T-cell (primary cell): ENCODE results near the gene COL18A1. TPM values are rescaled to one million over a fixed set of nuclear protein-coding genes. Genes with fewer than 3 reads are reported as not detected.

Experiments used
- ATAC-seq, 4 experiments: fragments of 200-7000 bp in 3 of 4; fragments of 150-1000 bp in 1 of 4; cut with Tn5 transposase; replicated peaks in 1 of 4; 1 replicate in 3 of 4; 2 replicates in 1 of 4; pipeline ENCODE4 v1.10.0; 2021; ENCODE audit warnings: moderate library complexity in 3 of 4, mild to moderate bottlenecking in 2 of 4, moderate number of reproducible peaks in 1 of 4
- CTCF ChIA-PET, 2 donors: fragments of 300-600 bp; sonication (Branson Sonifier 250); formaldehyde crosslinking; loops; one replicate each; lab custom pipeline; 2022; ENCODE audit warnings: antibody characterized with exemption in 2 of 2; lab: Charles Lee
- POLR2A ChIA-PET, 2 donors: fragments of 300-600 bp; sonication (Branson Sonifier 250); formaldehyde crosslinking; loops; one replicate each; lab custom pipeline; 2022; ENCODE audit warnings: antibody characterized with exemption in 2 of 2; lab: Charles Lee
- DNase-seq, 35 experiments: peaks; one replicate each; pipeline versions ENCODE4 v3.0.0 to v3.0.0-alpha.2; 2013 to 2023
- H3K27ac ChIP-seq: one replicate; pipeline ENCODE4 v1.5.1; 2013; ENCODE audit warnings: low read length
- H3K27me3 ChIP-seq, 2 experiments: replicated peaks in 1 of 2; 1 replicate in 1 of 2; 2 replicates in 1 of 2; pipeline versions ENCODE4 v1.6.1 to v1.7.0; 2013; ENCODE audit warnings: low read length in 1 of 2, mixed read lengths in 1 of 2; ENCODE audit not compliant: control insufficient read depth in 2 of 2, insufficient read depth in 2 of 2; ENCODE audit errors: extremely low read depth in 1 of 2
- H3K36me3 ChIP-seq, 2 donors: 1 replicate in 1 of 2; 2 replicates in 1 of 2; pipeline versions ENCODE4 v1.6.1 to v1.7.0; 2013; ENCODE audit warnings: low read length in 1 of 2; ENCODE audit not compliant: control insufficient read depth in 2 of 2, insufficient read depth in 1 of 2; ENCODE audit errors: extremely low read depth in 1 of 2
- H3K4me1 ChIP-seq, 2 experiments: 1 replicate in 1 of 2; 2 replicates in 1 of 2; pipeline versions ENCODE4 v1.6.1 to v1.7.0; 2013; ENCODE audit warnings: low read length in 2 of 2, mixed read lengths in 1 of 2; ENCODE audit not compliant: insufficient read depth in 2 of 2, control insufficient read depth in 1 of 2; ENCODE audit errors: extremely low read depth in 1 of 2
- H3K4me3 ChIP-seq, 2 donors: 1 replicate in 1 of 2; 2 replicates in 1 of 2; pipeline versions ENCODE4 v1.5.1 to v1.7.0; 2013; ENCODE audit warnings: mild to moderate bottlenecking in 2 of 2, low read length in 1 of 2, moderate library complexity in 1 of 2; ENCODE audit not compliant: control insufficient read depth in 1 of 2; ENCODE audit errors: extremely low read depth in 1 of 2
- H3K9me3 ChIP-seq: 2 replicates; pipeline ENCODE4 v1.7.0; 2013
- H3K27ac Mint-ChIP-seq, 2 donors: one replicate each; pipeline ENCODE4 v1.8.0; 2020 to 2021; ENCODE audit warnings: mild to moderate bottlenecking in 2 of 2, mixed read lengths in 2 of 2
- H3K27me3 Mint-ChIP-seq, 2 donors: one replicate each; pipeline ENCODE4 v1.8.0; 2021 to 2022; ENCODE audit warnings: mixed read lengths in 2 of 2
- H3K36me3 Mint-ChIP-seq: one replicate; pipeline ENCODE4 v1.8.0; 2021; ENCODE audit warnings: mixed read lengths
- H3K4me1 Mint-ChIP-seq, 3 donors: one replicate each; pipeline ENCODE4 v1.8.0; 2020 to 2022; ENCODE audit warnings: mixed read lengths in 3 of 3, mild to moderate bottlenecking in 1 of 3
- H3K4me3 Mint-ChIP-seq, 3 donors: one replicate each; pipeline ENCODE4 v1.8.0; 2020 to 2022; ENCODE audit warnings: mild to moderate bottlenecking in 3 of 3, mixed read lengths in 3 of 3, moderate library complexity in 3 of 3
- H3K9me3 Mint-ChIP-seq, 3 donors: one replicate each; pipeline ENCODE4 v1.8.0; 2020 to 2022; ENCODE audit warnings: mixed read lengths in 3 of 3
- WGBS: methylation state at CpG from one replicate; pipeline ENCODE4 v1.1.5; 2013; ENCODE audit warnings: missing lambda C conversion rate; ENCODE audit not compliant: insufficient coverage; 5-methylcytosine and 5-hydroxymethylcytosine counted together
- total RNA-seq, 35 experiments: library from RNA in 6 of 35; stranded (reverse) in 6 of 35; fragments of 120-200 nt in 1 of 35; gene quantifications; one replicate each; pipeline versions ENCODE4 v1.2.1 to v1.2.4 and lab custom pipeline; 2013 to 2026

Gene COL18A1
- total RNA-seq, 5 donors from 2014 or later (not counting 1 experiment from before 2014, with no cell fraction given) = 7.2 to 53.8 (median 10.5) TPM

DNA sequence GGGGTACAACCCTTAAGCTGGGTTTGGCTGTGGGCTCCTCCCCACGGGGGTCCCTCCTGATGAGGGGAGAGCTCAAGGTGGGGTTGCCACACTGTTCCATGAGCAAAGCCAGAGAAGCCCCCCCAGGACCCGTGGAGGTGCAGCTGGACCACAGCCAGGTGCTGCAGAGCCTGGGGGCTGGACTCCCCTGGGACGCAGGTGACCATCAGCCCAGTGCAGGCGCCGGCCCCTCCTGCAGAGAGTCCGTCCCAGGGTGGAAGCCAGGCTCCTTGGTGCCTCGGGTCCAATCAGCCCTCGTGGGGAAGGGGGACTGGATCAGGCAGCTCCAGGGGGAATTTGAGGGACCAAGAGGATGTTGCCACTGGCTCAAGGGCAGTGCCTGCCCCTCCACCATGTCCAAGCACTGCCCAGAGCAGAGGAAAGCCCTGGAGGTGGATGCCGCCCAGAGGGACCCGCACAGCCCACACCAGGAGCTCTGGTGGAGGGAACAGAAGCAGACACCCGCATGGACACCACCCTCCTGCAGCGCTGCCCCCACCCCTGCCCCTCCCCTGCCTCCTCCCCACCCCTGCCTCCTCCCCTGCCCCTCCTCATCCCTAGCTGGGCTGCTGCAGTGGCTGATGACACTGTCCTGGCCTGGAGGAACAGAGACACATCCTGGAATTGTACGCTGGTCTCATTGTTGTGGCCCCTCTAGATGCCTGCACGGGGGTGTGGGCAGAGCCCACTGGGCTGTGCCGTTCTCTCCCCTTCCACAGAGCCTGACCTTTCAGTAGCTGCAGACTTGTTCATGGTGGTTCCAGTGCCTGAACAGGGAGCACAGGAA lies 30.8 kb upstream of the COL18A1 start:
- H3K27me3 ChIP-seq = peaks cover 0 to 43% of the 10 kb centered on the region in 2 experiments
- no peaks in the 10 kb centered on the region for H3K36me3 ChIP-seq
- DNase-seq (no peak), ATAC-seq (no peak)
- no peak overlapping the region for H3K4me3 ChIP-seq
- Mint-ChIP-seq H3K9me3 (no peaks in the 10 kb centered on the region), H3K4me3 (no peak overlapping the region), H3K27ac (no peak overlapping the region), H3K36me3 (no peaks in the 10 kb centered on the region), H3K27me3 (peaks cover 6 to 18% of the 10 kb centered on the region in 2 donors), H3K4me1 (peaks cover 10 to 16% (median 14%) of the 10 kb centered on the region in 3 donors)
- 70% methylated on average over 9 of the region's 15 CpGs for WGBS
- H3K9me3 ChIP-seq = no peaks in the 10 kb centered on the region
- CTCF ChIA-PET = no interaction called here
- H3K4me1 ChIP-seq = peaks cover 0 to 8% of the 10 kb centered on the region in 2 experiments
- POLR2A ChIA-PET = no interaction called here
- H3K27ac ChIP-seq = no peak overlapping the region

DNA sequence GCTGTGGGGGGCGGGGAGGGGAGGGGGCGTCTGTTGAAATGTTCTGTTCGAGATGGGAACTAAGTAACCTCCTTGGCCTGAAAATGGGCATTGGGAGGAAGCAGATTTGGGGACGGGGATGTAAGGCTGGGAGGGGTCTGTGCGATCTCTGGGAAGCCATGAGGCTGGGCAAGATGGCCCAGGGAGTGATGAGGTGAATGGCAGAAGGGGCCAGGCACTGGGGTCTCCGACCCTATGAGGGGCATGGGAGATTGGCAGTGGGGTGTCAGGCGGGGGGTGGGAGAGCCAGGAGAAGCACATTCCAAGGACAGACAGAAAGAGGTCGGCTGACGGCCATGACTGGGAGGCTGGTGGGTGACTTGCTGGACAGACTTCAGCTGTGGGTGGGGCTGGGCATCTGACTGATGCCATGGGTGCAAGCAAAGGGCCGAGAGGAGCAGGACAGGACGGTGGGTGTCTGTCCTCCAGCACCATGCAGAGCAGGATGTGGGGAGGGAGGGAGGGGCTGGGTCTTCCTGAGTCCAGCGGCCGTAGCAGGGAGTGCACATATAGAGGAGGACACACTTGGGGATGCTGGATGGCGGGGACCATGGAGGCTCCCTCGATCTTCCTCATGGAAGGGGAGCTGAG lies 30.0 kb upstream of the COL18A1 start:
- Mint-ChIP-seq H3K36me3 (no peaks in the 10 kb centered on the region), H3K27me3 (peaks cover 6 to 24% of the 10 kb centered on the region in 2 donors), H3K9me3 (no peaks in the 10 kb centered on the region), H3K27ac (peak overlapping the region in 1 of 2 donors; percentile 31), H3K4me1 (peaks cover 9 to 12% (median 9%) of the 10 kb centered on the region in 3 donors), H3K4me3 (no peak overlapping the region)
- Histone ChIP-seq H3K27ac (no peak overlapping the region), H3K4me1 (peaks cover 0 to 8% of the 10 kb centered on the region in 2 experiments), H3K9me3 (no peaks in the 10 kb centered on the region), H3K4me3 (no peak overlapping the region), H3K27me3 (peaks cover 0 to 51% of the 10 kb centered on the region in 2 experiments), H3K36me3 (no peaks in the 10 kb centered on the region)
- DNase-seq (no peak), ATAC-seq (no peak)
- 59% methylated on average over 9 of the region's 15 CpGs for WGBS
- POLR2A ChIA-PET = no interaction called here
- CTCF ChIA-PET = no interaction called here

DNA sequence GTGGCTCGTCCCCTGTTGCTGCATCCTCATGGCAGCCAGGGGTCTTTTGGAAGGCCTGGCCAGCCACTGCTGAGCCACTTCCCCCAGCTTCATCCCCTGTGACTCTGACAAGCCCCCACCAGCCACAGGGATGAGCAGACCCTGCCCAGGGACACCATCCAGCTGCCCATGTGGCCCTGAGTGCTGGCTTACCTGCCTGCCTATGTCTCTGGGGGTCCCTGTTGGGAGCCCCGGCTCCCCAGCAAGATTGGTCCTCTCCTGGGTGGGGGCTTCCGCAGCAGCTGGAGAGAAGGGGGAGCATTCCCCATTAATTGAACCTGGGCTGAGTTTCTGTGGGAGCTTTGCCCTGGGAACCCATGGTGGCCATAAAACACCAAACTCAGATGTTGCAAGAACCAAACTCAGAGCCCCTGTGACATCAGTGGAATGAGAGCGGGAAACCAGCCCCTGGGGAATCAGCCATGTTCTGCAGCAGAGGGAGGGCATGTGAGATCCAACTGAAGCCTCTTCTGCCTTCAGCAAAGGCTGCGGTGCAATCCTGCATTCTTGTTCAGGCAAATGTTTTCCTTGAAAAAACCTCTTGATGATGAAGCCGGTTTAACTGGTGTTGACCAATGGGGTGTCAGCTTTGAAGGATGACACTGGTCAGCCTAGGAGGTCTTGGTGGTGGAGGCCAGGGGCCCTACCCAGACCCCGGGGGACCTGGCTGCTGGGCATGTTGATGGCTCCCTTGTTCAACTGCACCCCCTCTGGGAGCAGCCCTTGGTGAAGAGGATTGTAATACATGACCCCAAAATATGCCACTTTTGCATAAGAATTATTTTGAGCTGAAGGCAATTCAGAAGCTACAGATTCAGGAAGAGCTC lies 28.3 kb upstream of the COL18A1 start:
- ChIA-PET POLR2A (no interaction called here), CTCF (no interaction called here)
- Mint-ChIP-seq H3K27me3 (peaks cover 11 to 29% of the 10 kb centered on the region in 2 donors), H3K36me3 (no peaks in the 10 kb centered on the region), H3K27ac (no peak overlapping the region), H3K4me1 (no peaks in the 10 kb centered on the region), H3K4me3 (no peak overlapping the region), H3K9me3 (no peaks in the 10 kb centered on the region)
- Histone ChIP-seq H3K27ac (no peak overlapping the region), H3K9me3 (no peaks in the 10 kb centered on the region), H3K36me3 (no peaks in the 10 kb centered on the region), H3K27me3 (peaks cover 0 to 47% of the 10 kb centered on the region in 2 experiments), H3K4me1 (no peaks in the 10 kb centered on the region), H3K4me3 (no peak overlapping the region)
- WGBS = 93% methylated on average over 3 of the region's 7 CpGs
- ATAC-seq (no peak), DNase-seq (no peak)

DNA sequence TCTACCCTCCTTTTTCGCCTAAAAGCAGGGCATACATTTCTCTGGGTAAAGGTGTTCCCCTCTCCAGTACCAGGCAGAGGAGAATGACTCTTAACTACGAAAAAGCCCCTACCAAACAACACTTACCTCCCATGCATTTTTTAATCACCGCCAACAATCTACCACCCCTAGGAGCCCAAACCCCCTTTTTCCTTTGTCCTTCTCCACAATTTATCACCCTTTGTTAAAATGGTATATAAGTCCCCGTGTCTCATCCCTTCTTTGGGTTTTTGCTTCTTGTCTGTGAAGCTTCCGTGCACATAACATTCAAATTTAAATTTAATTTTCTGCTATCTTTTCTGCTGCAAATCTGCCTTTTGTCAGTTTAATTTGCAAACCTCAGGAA lies 27.6 kb upstream of the COL18A1 start:
- Mint-ChIP-seq H3K9me3 (no peaks in the 10 kb centered on the region), H3K27ac (no peak overlapping the region), H3K36me3 (no peaks in the 10 kb centered on the region), H3K4me3 (no peak overlapping the region), H3K4me1 (no peaks in the 10 kb centered on the region), H3K27me3 (peaks cover 11 to 31% of the 10 kb centered on the region in 2 donors)
- H3K9me3 ChIP-seq = no peaks in the 10 kb centered on the region
- no peak for ATAC-seq
- no peak for DNase-seq
- no peaks in the 10 kb centered on the region for H3K36me3 ChIP-seq
- no peaks in the 10 kb centered on the region for H3K4me1 ChIP-seq
- ChIA-PET CTCF (no interaction called here), POLR2A (no interaction called here)
- no peak overlapping the region for H3K27ac ChIP-seq
- no peak overlapping the region for H3K4me3 ChIP-seq
- H3K27me3 ChIP-seq = peaks cover 0 to 51% of the 10 kb centered on the region in 2 experiments
- 58% methylated on average over 3 of the region's 5 CpGs for WGBS

DNA sequence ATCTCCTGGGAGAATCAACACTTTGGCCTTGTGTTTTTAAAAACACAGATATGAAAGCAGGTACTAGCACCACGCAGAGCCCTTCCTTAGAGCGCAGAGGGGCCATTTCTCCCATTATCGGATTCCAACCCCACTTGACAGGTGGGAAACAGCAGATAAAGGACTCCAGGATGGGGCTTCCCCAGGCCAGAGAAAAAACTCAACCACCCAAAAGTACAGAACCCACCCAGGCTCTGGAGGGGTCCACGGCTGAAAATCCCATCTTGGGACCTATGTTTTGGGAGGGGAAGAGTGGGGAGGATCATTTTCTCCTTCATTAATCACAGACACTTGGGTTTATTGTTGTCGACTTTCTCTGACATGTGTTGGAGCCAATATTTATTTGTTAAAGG lies 27.1 kb upstream of the COL18A1 start:
- ATAC-seq (no peak), DNase-seq (no peak)
- Mint-ChIP-seq H3K36me3 (no peaks in the 10 kb centered on the region), H3K27me3 (peaks cover 17 to 36% of the 10 kb centered on the region in 2 donors), H3K27ac (no peak overlapping the region), H3K4me1 (no peaks in the 10 kb centered on the region), H3K4me3 (no peak overlapping the region), H3K9me3 (no peaks in the 10 kb centered on the region)
- no peaks in the 10 kb centered on the region for H3K4me1 ChIP-seq
- no peaks in the 10 kb centered on the region for H3K36me3 ChIP-seq
- H3K27ac ChIP-seq = no peak overlapping the region
- no peak overlapping the region for H3K4me3 ChIP-seq
- POLR2A ChIA-PET = no interaction called here
- no peaks in the 10 kb centered on the region for H3K9me3 ChIP-seq
- CTCF ChIA-PET = no interaction called here
- WGBS = 86% methylated on average over 3 of the region's 5 CpGs
- peaks cover 0 to 56% of the 10 kb centered on the region in 2 experiments for H3K27me3 ChIP-seq

DNA sequence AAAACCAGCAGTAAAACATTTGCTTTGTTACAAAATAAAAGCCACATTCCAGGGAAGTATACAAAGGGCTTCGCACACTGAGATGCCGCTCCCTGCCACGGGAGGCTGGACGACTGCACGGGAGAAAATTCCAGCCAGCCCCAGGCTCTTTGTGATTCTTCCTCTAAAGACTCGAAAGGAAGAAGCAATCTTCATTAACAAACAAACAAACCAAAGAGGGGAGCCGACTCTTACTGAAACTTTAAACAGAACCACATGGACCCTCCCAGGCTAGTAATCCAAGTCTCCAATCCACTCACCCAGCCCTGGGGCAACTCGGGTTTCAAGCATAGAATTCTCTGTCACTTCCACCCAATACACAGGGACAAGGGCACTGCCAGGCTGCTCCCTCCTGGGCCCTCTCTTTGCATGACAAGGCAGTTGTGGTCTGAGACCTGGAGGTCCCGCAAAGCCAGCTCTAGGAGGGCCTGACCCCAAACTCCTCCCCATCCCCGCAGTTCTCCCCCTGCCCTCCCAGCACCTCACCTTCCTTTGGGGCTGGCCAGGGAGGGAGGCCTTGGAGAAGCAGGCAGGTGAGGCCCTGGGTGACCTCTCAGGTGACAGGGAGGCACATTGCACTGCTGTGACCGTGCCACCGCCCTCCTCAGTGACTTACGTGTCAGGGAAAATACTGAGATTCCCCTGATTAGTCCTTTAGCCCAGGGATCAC lies 26.6 kb upstream of the COL18A1 start:
- no peaks in the 10 kb centered on the region for H3K9me3 Mint-ChIP-seq
- 55% methylated on average over 11 of the region's 13 CpGs for WGBS
- H3K4me3 ChIP-seq = no peak overlapping the region
- H3K27ac ChIP-seq = no peak overlapping the region
- ChIA-PET CTCF (no interaction called here), POLR2A (no interaction called here)
- no peaks in the 10 kb centered on the region for H3K4me1 ChIP-seq
- no peaks in the 10 kb centered on the region for H3K36me3 ChIP-seq
- H3K4me1 Mint-ChIP-seq = no peaks in the 10 kb centered on the region
- no peak for ATAC-seq
- H3K36me3 Mint-ChIP-seq = no peaks in the 10 kb centered on the region
- H3K27ac Mint-ChIP-seq = no peak overlapping the region
- H3K27me3 ChIP-seq = peaks cover 0 to 56% of the 10 kb centered on the region in 2 experiments
- peaks cover 17 to 33% of the 10 kb centered on the region in 2 donors for H3K27me3 Mint-ChIP-seq
- DNase-seq = no peak
- no peaks in the 10 kb centered on the region for H3K9me3 ChIP-seq
- no peak overlapping the region for H3K4me3 Mint-ChIP-seq
